HEK293 (cell line): Measurements from ENCODE around the gene ECT2.

Source experiments
- SP3 ChIP-seq: fragments of 450-650 bp; formaldehyde crosslinking; IDR thresholded peaks from 2 replicates; pipeline ENCODE4 v1.5.1; 2016; ENCODE audit warnings: missing biosample characterization, missing genetic modification characterization
- TF ChIP-seq, protein P1 (sequence below): fragments of 450-650 bp; formaldehyde crosslinking; IDR thresholded peaks from 2 replicates; pipeline ENCODE4 v1.5.1; 2016; ENCODE audit warnings: missing biosample characterization, missing genetic modification characterization

DNA sequence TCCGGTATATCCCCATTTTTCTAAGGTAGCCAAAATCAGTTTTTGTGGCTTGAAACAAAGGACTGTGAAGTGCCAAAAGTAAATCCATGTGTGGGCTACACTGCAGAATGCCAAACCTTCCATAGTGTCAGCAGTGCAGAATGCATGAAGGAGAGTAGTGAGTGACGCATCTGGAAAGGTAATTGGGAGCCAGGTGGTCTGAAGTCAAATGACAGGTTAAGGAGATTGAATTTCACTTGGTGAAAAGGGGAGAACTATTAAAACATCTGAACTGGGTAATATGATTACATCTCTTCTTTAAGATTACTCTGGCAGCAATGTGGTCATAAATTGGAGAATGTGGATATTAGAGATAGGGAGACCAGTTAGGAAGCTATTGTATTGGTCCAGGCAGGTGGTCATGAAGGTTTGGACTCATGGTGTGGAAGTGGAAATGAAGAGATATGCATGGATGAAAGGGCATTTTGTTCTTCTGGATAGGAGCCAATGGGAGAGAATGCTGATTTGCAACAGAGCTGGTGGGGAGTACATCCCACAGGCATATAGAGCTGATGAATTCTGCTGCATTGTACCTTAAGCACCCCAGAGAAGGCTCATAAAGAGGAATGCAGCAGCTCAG lies 118.2 kb downstream of the ECT2 start:
- no peak for TF ChIP-seq SP3 (tag by site-specific recombination)
- TF ChIP-seq, protein P1, sequence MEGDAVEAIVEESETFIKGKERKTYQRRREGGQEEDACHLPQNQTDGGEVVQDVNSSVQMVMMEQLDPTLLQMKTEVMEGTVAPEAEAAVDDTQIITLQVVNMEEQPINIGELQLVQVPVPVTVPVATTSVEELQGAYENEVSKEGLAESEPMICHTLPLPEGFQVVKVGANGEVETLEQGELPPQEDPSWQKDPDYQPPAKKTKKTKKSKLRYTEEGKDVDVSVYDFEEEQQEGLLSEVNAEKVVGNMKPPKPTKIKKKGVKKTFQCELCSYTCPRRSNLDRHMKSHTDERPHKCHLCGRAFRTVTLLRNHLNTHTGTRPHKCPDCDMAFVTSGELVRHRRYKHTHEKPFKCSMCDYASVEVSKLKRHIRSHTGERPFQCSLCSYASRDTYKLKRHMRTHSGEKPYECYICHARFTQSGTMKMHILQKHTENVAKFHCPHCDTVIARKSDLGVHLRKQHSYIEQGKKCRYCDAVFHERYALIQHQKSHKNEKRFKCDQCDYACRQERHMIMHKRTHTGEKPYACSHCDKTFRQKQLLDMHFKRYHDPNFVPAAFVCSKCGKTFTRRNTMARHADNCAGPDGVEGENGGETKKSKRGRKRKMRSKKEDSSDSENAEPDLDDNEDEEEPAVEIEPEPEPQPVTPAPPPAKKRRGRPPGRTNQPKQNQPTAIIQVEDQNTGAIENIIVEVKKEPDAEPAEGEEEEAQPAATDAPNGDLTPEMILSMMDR = no peak
